K562 (cell line): ENCODE results near the gene MEAF6. TPM values are rescaled to one million over a fixed set of nuclear protein-coding genes. Genes with fewer than 3 reads are reported as not detected.
"Not testable (repeated sequence)": the region's sequence is repeated elsewhere in the genome, so short reads cannot be mapped to it uniquely, and the experiment has no call there.

ENCODE experiments used
- ATAC-seq: fragments of 200-7000 bp; cut with Tn5 transposase; 3 replicates; pipeline ENCODE4 v1.9.1; 2020; ENCODE audit warnings: moderate library complexity
- BruUV-seq: library from RNA; stranded (reverse); fragments of 400-500 nt; replicated peaks from 2 replicates; lab custom pipeline; 2021; lab: Mats Ljungman, UMichigan
- CTCF ChIA-PET: fragments of 300-600 bp; formaldehyde crosslinking; extraction: SDS; loops from one replicate; lab custom pipeline; 2021; ENCODE audit warnings: low intra/inter-chr PET ratio; lab: Yijun Ruan, JAX
- POLR2A ChIA-PET: fragments of 300-600, 350-650 bp; sonication (Branson Sonifier 250); formaldehyde crosslinking; extraction: SDS; loops from one replicate; lab custom pipeline; 2021; ENCODE audit warnings: antibody characterized with exemption, inconsistent platforms; lab: Yijun Ruan, JAX
- DNase-seq, 4 experiments: peaks; one replicate each; pipeline versions ENCODE4 v3.0.0 to v3.0.0-alpha.2; 2011 to 2018; ENCODE audit warnings: low spot score in 3 of 4, mixed read lengths in 3 of 4; ENCODE audit errors: extremely low read depth in 1 of 4
- FAIRE-seq: peaks from 2 replicates; lab custom pipeline; 2011; peaks lifted over from hg19 to GRCh38; lab: Jason Lieb, UNC
- H2AFZ ChIP-seq: 2 replicates; pipeline ENCODE4 v1.6.0; 2011; ENCODE audit warnings: low read depth, low read length, control low read depth, inconsistent platforms
- H3K27ac ChIP-seq: fragments of 200-600 bp; 3 replicates; pipeline ENCODE4 v1.8.0; 2011; ENCODE audit warnings: low read depth, mild to moderate bottlenecking, control low read depth, inconsistent platforms, low read length, moderate library complexity, mixed read lengths; ENCODE audit errors: extremely low read depth
- H3K27me3 ChIP-seq, 2 experiments: fragments of 300-600 bp in 1 of 2; 2 replicates in 1 of 2; 3 replicates in 1 of 2; pipeline versions ENCODE4 v1.6.0 to v1.8.0; 2011; ENCODE audit warnings: inconsistent platforms in 2 of 2, low read length in 2 of 2, mild to moderate bottlenecking in 1 of 2, mixed read lengths in 1 of 2, moderate library complexity in 1 of 2; ENCODE audit not compliant: control insufficient read depth in 2 of 2, insufficient read depth in 2 of 2
- H3K36me3 ChIP-seq: fragments of 300-600 bp; 3 replicates; pipeline ENCODE4 v1.8.0; 2011; ENCODE audit warnings: mild to moderate bottlenecking, low read length, inconsistent platforms; ENCODE audit not compliant: control insufficient read depth, insufficient read depth
- H3K4me1 ChIP-seq, 2 experiments: fragments of 200-600 bp in 1 of 2; replicated peaks in 1 of 2; 2 replicates in 1 of 2; 3 replicates in 1 of 2; pipeline versions ENCODE4 v1.5.1 to v1.8.0; 2011; ENCODE audit warnings: inconsistent platforms in 2 of 2, low read length in 2 of 2, mild to moderate bottlenecking in 1 of 2, mixed read lengths in 1 of 2, moderate library complexity in 1 of 2; ENCODE audit not compliant: control insufficient read depth in 2 of 2, insufficient read depth in 2 of 2
- H3K4me2 ChIP-seq: 2 replicates; pipeline ENCODE4 v1.6.1; 2011; ENCODE audit warnings: low read length, control low read depth, inconsistent platforms, mixed read lengths; ENCODE audit not compliant: insufficient read depth
- H3K4me3 ChIP-seq: fragments of 200-600 bp; sonication (generic), shearing (Covaris generic); 2 replicates; pipeline ENCODE4 v1.5.1; 2016; ENCODE audit warnings: control low read depth, inconsistent platforms
- H3K79me2 ChIP-seq: fragments of 200-600 bp; 3 replicates; pipeline ENCODE4 v1.8.0; 2011; ENCODE audit warnings: low read length, inconsistent platforms; ENCODE audit not compliant: control insufficient read depth, insufficient read depth
- H3K9ac ChIP-seq, 2 experiments: 2 replicates each; pipeline versions ENCODE4 v1.6.0 to v1.6.1; 2011; ENCODE audit warnings: low read depth in 2 of 2, low read length in 2 of 2, control low read depth in 1 of 2, inconsistent platforms in 1 of 2, mild to moderate bottlenecking in 1 of 2, mixed read lengths in 1 of 2; ENCODE audit not compliant: insufficient read depth in 1 of 2
- H3K9me1 ChIP-seq: one replicate; pipeline ENCODE4 v1.6.0; 2011; ENCODE audit warnings: inconsistent platforms, mild to moderate bottlenecking, low read length, moderate library complexity; ENCODE audit not compliant: control insufficient read depth, insufficient read depth
- H3K9me3 ChIP-seq: replicated peaks from 2 replicates; pipeline ENCODE4 v1.5.1; 2011; ENCODE audit warnings: low read depth, low read length, inconsistent platforms; ENCODE audit not compliant: control insufficient read depth, insufficient read depth
- H4K20me1 ChIP-seq: replicated peaks from 2 replicates; pipeline ENCODE4 v1.6.1; 2011; ENCODE audit warnings: low read length, inconsistent platforms, mixed read lengths; ENCODE audit not compliant: control insufficient read depth, insufficient read depth
- CBFA2T3 ChIP-seq: fragments of 450-650 bp; IDR thresholded peaks from 2 replicates; pipeline ENCODE4 v1.6.1; 2017
- FOXK2 ChIP-seq, 2 experiments: fragments of 450-650 bp; IDR thresholded peaks in 1 of 2; conservative IDR thresholded peaks in 1 of 2; 2 replicates each; pipeline ENCODE4 v1.6.1; 2016; ENCODE audit warnings: low read depth in 2 of 2, mild to moderate bottlenecking in 1 of 2
- KDM1A ChIP-seq, 2 experiments: fragments of 450-650 bp; IDR thresholded peaks; 2 replicates each; pipeline ENCODE4 v1.6.1; 2016; ENCODE audit warnings: mild to moderate bottlenecking in 2 of 2
- MCM5 ChIP-seq: fragments of 450-650 bp; IDR thresholded peaks from 2 replicates; pipeline ENCODE4 v1.6.1; 2016; ENCODE audit warnings: low read depth
- MEIS2 ChIP-seq: fragments of 450-650 bp; IDR thresholded peaks from 2 replicates; pipeline ENCODE4 v1.6.1; 2014; ENCODE audit warnings: mild to moderate bottlenecking; ENCODE audit not compliant: partially characterized antibody
- MLX ChIP-seq, 2 experiments: fragments of 450-650 bp in 1 of 2; sonication (generic) in 1 of 2; formaldehyde crosslinking; conservative IDR thresholded peaks; 2 replicates each; pipeline versions ENCODE4 v1.4.0 to v1.8.1; 2020 to 2022; ENCODE audit warnings: mild to moderate bottlenecking in 1 of 2, missing genetic modification reagents in 1 of 2
- MTA1 ChIP-seq: fragments of 450-650 bp; IDR thresholded peaks from 2 replicates; pipeline ENCODE4 v1.6.1; 2017; ENCODE audit warnings: borderline replicate concordance
- MYBL2 ChIP-seq, 2 experiments: fragments of 450-650 bp in 1 of 2; sonication (generic) in 1 of 2; formaldehyde crosslinking in 1 of 2; IDR thresholded peaks; 2 replicates each; pipeline versions ENCODE4 v1.6.1 to v1.8.1; 2017 to 2022; ENCODE audit warnings: borderline replicate concordance in 1 of 2, inconsistent platforms in 1 of 2, low read depth in 1 of 2, mild to moderate bottlenecking in 1 of 2, missing genetic modification reagents in 1 of 2, moderate library complexity in 1 of 2
- PHF21A ChIP-seq: fragments of 450-650 bp; IDR thresholded peaks from 2 replicates; pipeline ENCODE4 v1.6.1; 2017; ENCODE audit warnings: low read depth, borderline replicate concordance
- PHF8 ChIP-seq: fragments of 200-600 bp; sonication (generic); IDR thresholded peaks from 2 replicates; pipeline ENCODE4 v1.6.1; 2012; ENCODE audit warnings: mixed run types, mild to moderate bottlenecking, inconsistent platforms, low read length, moderate library complexity, borderline replicate concordance
- SMARCE1 ChIP-seq: fragments of 450-650 bp; IDR thresholded peaks from 2 replicates; pipeline ENCODE4 v1.7.1; 2016; ENCODE audit warnings: mild to moderate bottlenecking
- SUPT5H ChIP-seq: fragments of 450-650 bp; IDR thresholded peaks from 2 replicates; pipeline ENCODE4 v1.6.1; 2016
- ZNF24 ChIP-seq: fragments of 450-650 bp; IDR thresholded peaks from 2 replicates; pipeline ENCODE4 v1.6.1; 2016
- ZNF764 ChIP-seq: fragments of 250-450 bp; sonication (Bioruptor Pico); IDR thresholded peaks from 2 replicates; pipeline ENCODE4 v1.4.0; 2020; ENCODE audit warnings: low read depth, mild to moderate bottlenecking, moderate library complexity
- ZNF785 ChIP-seq: fragments of 250-450 bp; sonication (Bioruptor Pico); IDR thresholded peaks from 2 replicates; pipeline ENCODE4 v1.4.0; 2020; ENCODE audit warnings: mild to moderate bottlenecking
- WGBS: fragments of 100-300 bp; shearing (Covaris generic); methylation state at CpG from one replicate; pipeline ENCODE4 v1.1.6; 2016; ENCODE audit warnings: low coverage, mixed read lengths; ENCODE audit not compliant: insufficient coverage; ENCODE audit errors: missing lambda C conversion rate; 5-methylcytosine and 5-hydroxymethylcytosine counted together
- in situ Hi-C: fragments of 300-500 bp; cut with MboI; formaldehyde crosslinking; loops from 4 replicates; pipeline ENCODE4 v1.15.0; 2018; ENCODE audit warnings: inconsistent platforms, mixed read lengths
- intact Hi-C: fragments of 100-400 bp; cut with micrococcal nuclease; formaldehyde crosslinking; loops from 2 replicates; pipeline ENCODE4 v1.14.2; 2022
- polyA plus RNA-seq, 8 experiments: library from polyadenylated mRNA; depleted of rRNA in 4 of 8; stranded (reverse) in 5 of 8; unstranded in 3 of 8; fragments of >200 nt; fragmentation: Nextera tagmentation in 2 of 8; fragmentation: Illumina TruSeq in 1 of 8; extraction: Ambion mirVana in 2 of 8; extraction: Trizol in 1 of 8; gene quantifications; 2 replicates each; pipeline versions ENCODE4 v1.2.1 to v1.2.3, GENCODE V29; 2011 to 2014; ENCODE audit warnings: inconsistent platforms in 1 of 8, missing spikeins in 1 of 8
- total RNA-seq, 7 experiments: library from RNA; depleted of rRNA in 6 of 7; stranded (reverse); fragments of >200 nt in 6 of 7; fragmentation: Illumina TruSeq in 2 of 7; extraction: Trizol in 2 of 7; gene quantifications; 2 replicates each; pipeline versions ENCODE4 v1.2.1 to v1.2.3, GENCODE V29; 2011 to 2021; ENCODE audit warnings: low replicate concordance in 1 of 7

Gene MEAF6
- total and polyA plus RNA-seq, 9 of the 15 experiments (the other 6 are each of a cell fraction or from before 2014, with no cell fraction given) = 55.0 to 151 (median 92.3) TPM

- H4K20me1 ChIP-seq, H3K9me3 ChIP-seq, H3K9me1 ChIP-seq, ATAC-seq, FAIRE-seq, H3K36me3 ChIP-seq, H3K79me2 ChIP-seq, in situ Hi-C loops, CTCF ChIA-PET, H3K4me2 ChIP-seq, H3K4me3 ChIP-seq, H3K27me3 ChIP-seq, intact Hi-C loops, H3K9ac ChIP-seq, BruUV-seq, H3K4me1 ChIP-seq, H3K27ac ChIP-seq, H2AFZ ChIP-seq: not testable (repeated sequence)
- WGBS = 0% methylated on average over 1 of the region's 1 CpG
- peak in 1 of 4 experiments; percentile 14 for DNase-seq
- POLR2A ChIA-PET = interaction anchor here (0.6 to 0.7 kb wide), 3 partner anchors 51 to 445 kb away, joined by 3 to 5 read pairs (median 3); no protein-coding TSS in a partner anchor
- peak; percentile 34; the same call in 1 of the 2 replicates for TF ChIP-seq CBFA2T3
- TF ChIP-seq MEIS2 = peak; percentile 31
- 0 out of 4 replicates have a peak, but pooled peaks of 1 of the 2 experiments have one; percentile 10 for TF ChIP-seq KDM1A (IDR thresholded peaks at IDR 0.05)
Measured at GRCh38 chr1:37529888-37530287, 15.3 kb upstream of the MEAF6 start.

GRCh38 chr1:37519613-37520012, 5.0 kb upstream of the MEAF6 start:
- intact Hi-C loops = no loop called here
- no peaks in the 10 kb centered on the region for H3K9me3 ChIP-seq
- in situ Hi-C loops = no loop called here
- no peak overlapping the region for H3K9ac ChIP-seq
- ATAC-seq (no peak), DNase-seq (no peak), FAIRE-seq (no peak)
- no peaks in the 10 kb centered on the region for H3K27me3 ChIP-seq
- no peaks in the 10 kb centered on the region for H3K9me1 ChIP-seq
- H2AFZ ChIP-seq = peak overlapping the region; percentile 35; the same call in 1 of the 2 replicates
- ChIA-PET CTCF (no interaction called here), POLR2A (interaction anchor here (0.6 kb wide), 1 partner anchor 1120 kb away, joined by 3 read pairs; no protein-coding TSS in a partner anchor)
- peak overlapping the region; percentile 7; the same call in 1 of the 2 replicates for H3K4me2 ChIP-seq
- no TSS peak for BruUV-seq
- H4K20me1 ChIP-seq = no peaks in the 10 kb centered on the region
- H3K79me2 ChIP-seq = peaks cover 5% of the 10 kb centered on the region; the same call in 1 of the 3 replicates
- H3K4me3 ChIP-seq = peak overlapping the region; percentile 13; the same call in 1 of the 2 replicates
- no peaks in the 10 kb centered on the region for H3K36me3 ChIP-seq
- H3K27ac ChIP-seq = no peak overlapping the region
- H3K4me1 ChIP-seq = peaks cover 5 to 9% of the 10 kb centered on the region in 2 experiments; a peak in 4 of 5 replicates
- TF ChIP-seq MYBL2 (IDR thresholded peaks at IDR 0.05; ENCODE audit: low read depth) (no peak), MYBL2 (CRISPR knock-in tag; IDR thresholded peaks at IDR 0.05; ENCODE audit: borderline replicate concordance) (no peak), ZNF785 (no peak), MCM5 (no peak), FOXK2 (conservative IDR thresholded peaks at IDR 0.05 in 1 of 2, IDR thresholded peaks at IDR 0.05 in 1 of 2; ENCODE audit: low read depth in 2 of 2) (no peak), PHF21A (no peak), MTA1 (no peak), SMARCE1 (no peak), ZNF24 (no peak), PHF8 (no peak), MLX (CRISPR knock-in tag; conservative IDR thresholded peaks at IDR 0.05) (no peak), ZNF764 (CRISPR knock-in tag) (no peak), SUPT5H (no peak)
